SK-N-MC (cell line): Measurements from ENCODE around the gene PPIL6.

Experiments used
- EZH2 ChIP-seq: fragments of 200-600 bp; sonication (generic); IDR thresholded peaks from one replicate; pipeline ENCODE4 v1.6.1; 2017; ENCODE audit warnings: antibody characterized with exemption
- FOXP2 ChIP-seq: optimal IDR thresholded peaks from 2 replicates; pipeline ENCODE3; 2011; ENCODE audit warnings: mild to moderate bottlenecking, moderate library complexity; ENCODE audit not compliant: insufficient read depth; ENCODE audit errors: extremely low read length, control extremely low read depth
- POLR2AphosphoS5 ChIP-seq: IDR thresholded peaks from 2 replicates; pipeline ENCODE4 v1.6.1; 2012; ENCODE audit warnings: mild to moderate bottlenecking, low read depth, low read length, borderline replicate concordance

GRCh38 chr6:109349419-109349987, 90.9 kb downstream of the PPIL6 start:
- no peak for TF ChIP-seq POLR2AphosphoS5
- TF ChIP-seq FOXP2, result no peak
- no peak for TF ChIP-seq EZH2
